NCI-H1694 (cell line): ENCODE measurements around the gene GSTM5.
"Not testable (repeated sequence)": the region's sequence is repeated elsewhere in the genome, so short reads cannot be mapped to it uniquely, and the experiment has no call there.

ENCODE experiments used
- DNase-seq: peaks from one replicate; lab custom pipeline; 2025; lab: John Stamatoyannopoulos, UW

Gene GSTM5

GRCh38 chr1:109697066-109697465 lies 15.0 kb upstream of the GSTM5 start:
- no peak for DNase-seq

- DNase-seq = not testable (repeated sequence)
Observed at GRCh38 chr1:109697861-109698260, 14.2 kb upstream of the GSTM5 start.

GRCh38 chr1:109702940-109703339 lies 9.1 kb upstream of the GSTM5 start:
- not testable (repeated sequence) for DNase-seq

GRCh38 chr1:109704173-109704572 lies 7.9 kb upstream of the GSTM5 start:
- no peak for DNase-seq

- DNase-seq = no peak
Observed at GRCh38 chr1:109705411-109705810, 6.6 kb upstream of the GSTM5 start.

- DNase-seq = not testable (repeated sequence)
Observed at GRCh38 chr1:109708949-109709348, 3.1 kb upstream of the GSTM5 start.

GRCh38 chr1:109709822-109710221 lies 2.2 kb upstream of the GSTM5 start:
- DNase-seq = not testable (repeated sequence)

- DNase-seq = no peak
Observed at GRCh38 chr1:109712321-109712864, 342 bp downstream of the GSTM5 start.

- no peak for DNase-seq
Observed at GRCh38 chr1:109713636-109714035, 1.6 kb downstream of the GSTM5 start.

- DNase-seq = no peak
Observed at GRCh38 chr1:109714661-109715372, 2.8 kb downstream of the GSTM5 start.

- no peak for DNase-seq
Observed at GRCh38 chr1:109716121-109716520, 4.1 kb downstream of the GSTM5 start.

- DNase-seq = no peak
Observed at GRCh38 chr1:109716570-109717090, 4.6 kb downstream of the GSTM5 start.

- no peak for DNase-seq
Observed at GRCh38 chr1:109717729-109718128, 5.7 kb downstream of the GSTM5 start.

GRCh38 chr1:109718495-109718894 lies 6.4 kb downstream of the GSTM5 start:
- no peak for DNase-seq

- no peak for DNase-seq
Observed at GRCh38 chr1:109719337-109719837, 7.3 kb downstream of the GSTM5 start.

GRCh38 chr1:109721042-109721441 lies 9.0 kb downstream of the GSTM5 start:
- no peak for DNase-seq

GRCh38 chr1:109721971-109722370 lies 9.9 kb downstream of the GSTM5 start:
- no peak for DNase-seq

- no peak for DNase-seq
Observed at GRCh38 chr1:109722908-109723691, 11.0 kb downstream of the GSTM5 start.

- DNase-seq = no peak
Observed at GRCh38 chr1:109724933-109725332, 12.9 kb downstream of the GSTM5 start.

GRCh38 chr1:109725510-109725909 lies 13.5 kb downstream of the GSTM5 start:
- no peak for DNase-seq

- no peak for DNase-seq
Observed at GRCh38 chr1:109726007-109726406, 14.0 kb downstream of the GSTM5 start.

- DNase-seq = no peak
Observed at GRCh38 chr1:109726728-109727373, 14.8 kb downstream of the GSTM5 start.
